Measurements from ENCODE around the gene GRM5. TPM values are rescaled to one million over a fixed set of nuclear protein-coding genes. Genes with fewer than 3 reads are reported as not detected.
"Not testable (repeated sequence)": the region's sequence is repeated elsewhere in the genome, so short reads cannot be mapped to it uniquely, and the experiment has no call there.

The GRM5 gene
- total RNA-seq, 2 donors from 2014 or later, result 0.33 TPM; not detected in 1

DNA sequence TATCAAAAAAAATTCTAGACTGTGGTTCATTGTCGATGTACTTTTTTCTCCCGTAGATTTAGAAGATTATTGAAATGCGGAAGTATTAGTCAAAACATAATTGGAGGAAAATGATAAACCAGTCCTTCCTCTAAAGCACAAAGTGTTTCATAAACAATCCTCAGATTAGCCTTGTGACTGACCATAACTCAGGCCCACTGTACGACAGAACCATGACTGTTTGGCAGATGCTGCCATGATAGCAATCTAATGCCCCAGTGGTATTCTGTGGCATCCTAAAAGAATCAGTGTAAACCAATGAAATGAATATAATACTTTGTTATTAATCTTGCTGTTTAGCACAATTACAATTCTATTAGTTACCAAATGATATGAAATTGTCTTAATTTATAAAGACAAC, 601.3 kb downstream of the GRM5 start:
- WGBS, 2 donors, result 77 to 84% methylated on average over 4 of the region's 4 CpGs
- DNase-seq (no peak), ATAC-seq (no peak)
- intact Hi-C loops (cut with DNase I), result no loop called here
- no peak for TF ChIP-seq POLR2A (IDR thresholded peaks at IDR 0.05)
- TF ChIP-seq CTCF (IDR thresholded peaks at IDR 0.05), result no peak
- H3K4me1 ChIP-seq, result no peaks in the 10 kb centered on the region
- no peaks in the 10 kb centered on the region for H3K36me3 ChIP-seq (replicated peaks in 1 of 2; ENCODE audit: insufficient read depth in 1 of 2, low read depth in 2 of 2)
- no peak overlapping the region for H3K4me3 ChIP-seq
- no peaks in the 10 kb centered on the region for H3K9me3 ChIP-seq
- no peak overlapping the region for H3K27ac ChIP-seq
- H3K27me3 ChIP-seq, result no peaks in the 10 kb centered on the region

DNA sequence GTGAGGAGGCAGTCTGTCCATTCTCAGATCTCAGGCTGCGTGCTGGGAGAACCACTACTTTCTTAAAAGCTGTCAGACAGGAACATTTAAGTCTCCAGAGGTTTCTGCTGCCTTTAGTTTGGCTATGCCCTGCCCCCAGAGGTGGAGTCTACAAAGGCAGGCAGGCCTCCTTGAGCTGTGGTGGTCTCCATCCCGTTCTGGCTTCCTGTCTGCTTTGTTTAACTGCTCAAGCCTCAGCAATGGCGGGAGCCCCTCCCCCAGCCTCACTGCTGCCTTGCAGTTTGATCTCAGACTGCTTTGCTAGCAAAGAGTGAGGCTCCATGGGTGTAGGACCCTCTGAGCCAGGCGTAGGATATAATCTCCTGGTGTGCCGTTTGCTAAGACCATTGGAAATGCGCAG, 602.5 kb downstream of the GRM5 start:
- H3K27me3 ChIP-seq; DNase-seq; ATAC-seq; H3K4me1 ChIP-seq; H3K9me3 ChIP-seq; H3K27ac ChIP-seq; H3K4me3 ChIP-seq; H3K36me3 ChIP-seq (replicated peaks in 1 of 2; ENCODE audit: insufficient read depth in 1 of 2, low read depth in 2 of 2); intact Hi-C loops (cut with DNase I): not testable (repeated sequence)
- 61 to 76% methylated on average over 5 to 6 of the region's 6 CpGs for WGBS, 2 donors

GRCh38 chr11:88458047-88458446, 607.7 kb downstream of the GRM5 start:
- H3K4me3 ChIP-seq; H3K4me1 ChIP-seq; H3K9me3 ChIP-seq; ATAC-seq; H3K36me3 ChIP-seq (replicated peaks in 1 of 2; ENCODE audit: insufficient read depth in 1 of 2, low read depth in 2 of 2); H3K27ac ChIP-seq; H3K27me3 ChIP-seq; intact Hi-C loops (cut with DNase I); DNase-seq: not testable (repeated sequence)
- WGBS, 2 donors, result 65 to 80% methylated on average over 4 of the region's 4 CpGs

- Histone ChIP-seq H3K9me3 (no peaks in the 10 kb centered on the region), H3K4me1 (no peaks in the 10 kb centered on the region), H3K27ac (no peak overlapping the region), H3K4me3 (no peak overlapping the region), H3K27me3 (no peaks in the 10 kb centered on the region), H3K36me3 (replicated peaks in 1 of 2; ENCODE audit: insufficient read depth in 1 of 2, low read depth in 2 of 2) (no peaks in the 10 kb centered on the region)
- ATAC-seq (no peak), DNase-seq (no peak)
- TF ChIP-seq POLR2A (IDR thresholded peaks at IDR 0.05) (no peak), CTCF (IDR thresholded peaks at IDR 0.05) (no peak)
- WGBS, 2 donors, result 64 to 87% methylated on average over 2 of the region's 2 CpGs
- intact Hi-C loops (cut with DNase I), result no loop called here
Measured at GRCh38 chr11:88455974-88456373, 609.8 kb downstream of the GRM5 start.

DNA sequence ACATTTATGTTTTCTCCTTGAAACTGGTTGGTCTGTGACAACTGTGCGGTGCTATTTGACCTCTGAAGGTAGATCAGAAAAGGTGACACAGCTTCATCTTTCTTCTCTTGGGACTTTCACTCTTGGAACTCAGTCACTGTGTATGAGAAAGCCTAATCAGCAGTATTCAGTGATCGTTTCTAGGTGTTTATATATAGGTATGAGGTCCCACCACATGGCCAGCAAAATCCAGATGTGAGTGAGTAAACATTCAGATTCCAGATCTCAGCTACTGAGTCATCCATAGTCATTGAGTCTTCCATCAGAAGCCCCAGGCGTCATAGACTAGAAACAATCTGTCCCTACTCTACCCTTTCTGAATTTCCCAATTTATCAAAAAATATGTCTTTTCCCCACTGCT, 610.9 kb downstream of the GRM5 start:
- WGBS, 2 donors, result 58 to 68% methylated on average over 3 of the region's 3 CpGs
- ATAC-seq, result no peak
- H3K36me3 ChIP-seq (replicated peaks in 1 of 2; ENCODE audit: insufficient read depth in 1 of 2, low read depth in 2 of 2), result no peaks in the 10 kb centered on the region

More for the DNA sequence above, 610.9 kb downstream of the GRM5 start:
- intact Hi-C loops (cut with DNase I), result no loop called here
- no peaks in the 10 kb centered on the region for H3K9me3 ChIP-seq
- TF ChIP-seq POLR2A (IDR thresholded peaks at IDR 0.05) (no peak), CTCF (IDR thresholded peaks at IDR 0.05) (no peak)
- no peaks in the 10 kb centered on the region for H3K27me3 ChIP-seq
- H3K4me1 ChIP-seq, result no peaks in the 10 kb centered on the region
- no peak for DNase-seq
- no peak overlapping the region for H3K4me3 ChIP-seq
- H3K27ac ChIP-seq, result no peak overlapping the region

Small RNA genes within 50 kb of the gene (small RNA-seq; reads per million reads assigned to genes)
- not detected for gene RNU6-16P

Other genes starting within 250 kb of the GRM5 start
- not detected for gene TYR, start 111.9 kb upstream of the GRM5 start, total RNA-seq